Thoracic aorta (tissue), 2 donors: ENCODE results near the gene VDAC2. TPM values are rescaled to one million over a fixed set of nuclear protein-coding genes. Genes with fewer than 3 reads are reported as not detected.

Experiments used
- ATAC-seq: fragments of 150-250 bp; one replicate; pipeline ENCODE4 v1.8.0; 2017; ENCODE audit warnings: low read depth; ENCODE audit not compliant: insufficient number of reproducible peaks, low FRiP score
- DNase-seq: peaks from one replicate; pipeline ENCODE4 v3.0.0-alpha.2; 2020; ENCODE audit warnings: low spot score
- H3K27ac ChIP-seq, 2 donors: fragments of 200-600 bp; sonication (generic); 1 replicate in 1 of 2; 2 replicates in 1 of 2; pipeline ENCODE4 v1.5.1; 2016; ENCODE audit warnings: mild to moderate bottlenecking in 2 of 2, moderate library complexity in 2 of 2
- H3K27me3 ChIP-seq: fragments of 200-600 bp; sonication (generic); replicated peaks from 2 replicates; pipeline ENCODE4 v1.6.0; 2016; ENCODE audit warnings: mild to moderate bottlenecking; ENCODE audit not compliant: insufficient read depth
- H3K36me3 ChIP-seq: fragments of 200-600 bp; sonication (generic); one replicate; pipeline ENCODE4 v1.5.1; 2016
- H3K4me1 ChIP-seq, 2 donors: fragments of 200-600 bp; sonication (generic); 1 replicate in 1 of 2; 2 replicates in 1 of 2; pipeline versions ENCODE4 v1.5.1 to v1.6.0; 2016; ENCODE audit warnings: low read depth in 2 of 2, mild to moderate bottlenecking in 1 of 2; ENCODE audit not compliant: control insufficient read depth in 1 of 2
- H3K4me3 ChIP-seq: fragments of 200-600 bp; sonication (generic); 2 replicates; pipeline ENCODE4 v1.5.1; 2016; ENCODE audit warnings: mild to moderate bottlenecking
- H3K9me3 ChIP-seq: fragments of 200-600 bp; sonication (generic); 2 replicates; pipeline ENCODE4 v1.5.1; 2016
- CTCF ChIP-seq: fragments of 200-600 bp; sonication (generic); IDR thresholded peaks from one replicate; pipeline ENCODE4 v1.5.1; 2019; ENCODE audit warnings: antibody characterized with exemption
- total RNA-seq, 2 donors: library from RNA; depleted of rRNA; stranded (reverse); fragments of >200 nt; gene quantifications; one replicate each; pipeline versions ENCODE4 v1.1.0 to v1.2.3, GENCODE V29; 2016

VDAC2 gene
- total RNA-seq: 10 to 100 TPM; 93.3 to 98.0 TPM

GRCh38 chr10:75210282-75211006 is at the start of gene VDAC2:
Gene VDAC2, plus strand, starts transcription at chr10:75210796. Its CDS starts 363 bp downstream, at chr10:75211159.
- Histone ChIP-seq H3K27me3 (no peaks in the 10 kb centered on the region), H3K27ac (peak within 1 kb of the TSS; percentile 97 to 99), H3K4me1 (peaks cover 11 to 28% of the 10 kb centered on the region in 2 donors), H3K4me3 (peak within 1 kb of the TSS; percentile 93), H3K36me3 (peaks cover 8% of the 10 kb centered on the region), H3K9me3 (no peaks in the 10 kb centered on the region)
- peak; percentile 57 for DNase-seq
- no peak for TF ChIP-seq CTCF
- peak; percentile 89 for ATAC-seq

GRCh38 chr10:75165684-75166622 is 44.6 kb upstream of the VDAC2 start:
- DNase-seq (no peak), ATAC-seq (no peak)
- no peak for TF ChIP-seq CTCF
- Histone ChIP-seq H3K9me3 (no peaks in the 10 kb centered on the region), H3K27me3 (no peaks in the 10 kb centered on the region), H3K36me3 (peaks cover 9% of the 10 kb centered on the region), H3K4me3 (no peak overlapping the region), H3K4me1 (peaks cover 3 to 16% of the 10 kb centered on the region in 2 donors), H3K27ac (no peak overlapping the region)

- H3K27me3 ChIP-seq: no peaks in the 10 kb centered on the region
- ATAC-seq (no peak), DNase-seq (no peak)
- no peaks in the 10 kb centered on the region for H3K9me3 ChIP-seq
- TF ChIP-seq CTCF: no peak
- H3K36me3 ChIP-seq: peaks cover 11% of the 10 kb centered on the region
- H3K4me3 ChIP-seq: no peak overlapping the region
- H3K27ac ChIP-seq: no peak overlapping the region
- peaks cover 3 to 16% of the 10 kb centered on the region in 2 donors for H3K4me1 ChIP-seq
These were observed 44.0 kb upstream of the VDAC2 start for GRCh38 chr10:75166623-75166972.

GRCh38 chr10:75168275-75168674 is 42.3 kb upstream of the VDAC2 start:
- TF ChIP-seq CTCF: no peak
- Histone ChIP-seq H3K27me3 (no peaks in the 10 kb centered on the region), H3K9me3 (no peaks in the 10 kb centered on the region), H3K4me3 (no peak overlapping the region), H3K36me3 (peaks cover 11% of the 10 kb centered on the region), H3K4me1 (peaks cover 3 to 16% of the 10 kb centered on the region in 2 donors), H3K27ac (no peak overlapping the region)
- ATAC-seq (no peak), DNase-seq (no peak)

- no peak for ATAC-seq
- no peaks in the 10 kb centered on the region for H3K27me3 ChIP-seq
- DNase-seq: no peak
- no peak overlapping the region for H3K4me3 ChIP-seq
- no peak for TF ChIP-seq CTCF
- H3K4me1 ChIP-seq: peaks cover 3 to 16% of the 10 kb centered on the region in 2 donors
- no peak overlapping the region for H3K27ac ChIP-seq
- no peaks in the 10 kb centered on the region for H3K9me3 ChIP-seq
- H3K36me3 ChIP-seq: peaks cover 11% of the 10 kb centered on the region
These were observed 40.4 kb upstream of the VDAC2 start for GRCh38 chr10:75170215-75170614.
